KMS-11 (cell line): Measurements from ENCODE around the gene ATP1A2.

Experiments used
- H2AFZ ChIP-seq: fragments of 200-600 bp; sonication (generic); 2 replicates; pipeline ENCODE4 v1.6.1; 2016; ENCODE audit warnings: antibody characterized with exemption, mixed run types, low read depth
- H3K27ac ChIP-seq: fragments of 200-600 bp; sonication (generic); 2 replicates; pipeline ENCODE4 v1.6.1; 2016; ENCODE audit warnings: mild to moderate bottlenecking, mixed run types
- H3K27me3 ChIP-seq: fragments of 200-600 bp; sonication (generic); 2 replicates; pipeline ENCODE4 v1.6.1; 2017; ENCODE audit warnings: mild to moderate bottlenecking, low read depth, mixed run types, moderate library complexity; ENCODE audit not compliant: insufficient read depth
- H3K36me3 ChIP-seq: fragments of 200-600 bp; sonication (generic); 2 replicates; pipeline ENCODE4 v1.6.1; 2017; ENCODE audit warnings: mild to moderate bottlenecking, mixed run types; ENCODE audit not compliant: insufficient read depth
- H3K4me1 ChIP-seq: fragments of 200-600 bp; sonication (generic); 2 replicates; pipeline ENCODE4 v1.6.1; 2016; ENCODE audit warnings: mild to moderate bottlenecking, low read depth, mixed run types; ENCODE audit not compliant: poor library complexity, severe bottlenecking
- H3K4me2 ChIP-seq: fragments of 200-600 bp; sonication (generic); 2 replicates; pipeline ENCODE4 v1.7.0; 2016; ENCODE audit warnings: mild to moderate bottlenecking, mixed run types
- H3K4me3 ChIP-seq: fragments of 200-600 bp; sonication (generic); IDR thresholded peaks from 2 replicates; pipeline ENCODE4 v1.6.1; 2017; ENCODE audit warnings: low read depth, low read length, mixed read lengths; ENCODE audit not compliant: insufficient read depth
- H3K79me2 ChIP-seq: fragments of 200-600 bp; sonication (generic); 2 replicates; pipeline ENCODE4 v1.6.1; 2016; ENCODE audit warnings: low read depth, mixed run types; ENCODE audit not compliant: insufficient read depth
- H3K9ac ChIP-seq: fragments of 200-600 bp; sonication (generic); 2 replicates; pipeline ENCODE4 v1.6.1; 2016; ENCODE audit warnings: mild to moderate bottlenecking, mixed run types
- H4K20me1 ChIP-seq: fragments of 200-600 bp; sonication (generic); 2 replicates; pipeline ENCODE4 v1.6.1; 2016; ENCODE audit warnings: mild to moderate bottlenecking, mixed run types; ENCODE audit not compliant: insufficient read depth
- CTCF ChIP-seq: fragments of 200-600 bp; sonication (generic); conservative IDR thresholded peaks from 2 replicates; pipeline ENCODE4 v1.6.1; 2017; ENCODE audit warnings: low read depth, mild to moderate bottlenecking, antibody characterized with exemption, low read length, moderate library complexity, mixed read lengths

ATP1A2 gene

DNA sequence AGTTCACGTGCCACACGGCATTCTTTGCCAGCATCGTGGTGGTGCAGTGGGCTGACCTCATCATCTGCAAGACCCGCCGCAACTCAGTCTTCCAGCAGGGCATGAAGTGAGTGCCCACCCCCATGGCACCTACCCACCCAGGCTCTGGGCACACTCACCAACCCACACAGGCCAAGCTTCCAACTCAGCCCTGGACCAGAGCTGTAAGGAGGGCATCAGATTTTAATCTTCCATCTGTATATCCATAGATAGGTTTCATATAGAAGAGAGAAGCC is 21.3 kb downstream of the ATP1A2 start:
- H3K9ac ChIP-seq = no peak overlapping the region
- no peaks in the 10 kb centered on the region for H4K20me1 ChIP-seq
- no peak overlapping the region for H3K4me2 ChIP-seq
- no peak overlapping the region for H3K27ac ChIP-seq
- no peak for TF ChIP-seq CTCF
- H3K4me3 ChIP-seq = no peak overlapping the region
- H2AFZ ChIP-seq = no peak overlapping the region
- no peaks in the 10 kb centered on the region for H3K79me2 ChIP-seq
- no peaks in the 10 kb centered on the region for H3K4me1 ChIP-seq
- H3K36me3 ChIP-seq = no peaks in the 10 kb centered on the region
- H3K27me3 ChIP-seq = no peaks in the 10 kb centered on the region

GRCh38 chr1:160137216-160137862 is 21.8 kb downstream of the ATP1A2 start:
- Histone ChIP-seq H3K4me3 (no peak overlapping the region), H3K27me3 (no peaks in the 10 kb centered on the region), H2AFZ (no peak overlapping the region), H3K79me2 (no peaks in the 10 kb centered on the region), H4K20me1 (no peaks in the 10 kb centered on the region), H3K4me1 (no peaks in the 10 kb centered on the region), H3K36me3 (no peaks in the 10 kb centered on the region), H3K9ac (no peak overlapping the region), H3K27ac (no peak overlapping the region), H3K4me2 (no peak overlapping the region)
- no peak for TF ChIP-seq CTCF

DNA sequence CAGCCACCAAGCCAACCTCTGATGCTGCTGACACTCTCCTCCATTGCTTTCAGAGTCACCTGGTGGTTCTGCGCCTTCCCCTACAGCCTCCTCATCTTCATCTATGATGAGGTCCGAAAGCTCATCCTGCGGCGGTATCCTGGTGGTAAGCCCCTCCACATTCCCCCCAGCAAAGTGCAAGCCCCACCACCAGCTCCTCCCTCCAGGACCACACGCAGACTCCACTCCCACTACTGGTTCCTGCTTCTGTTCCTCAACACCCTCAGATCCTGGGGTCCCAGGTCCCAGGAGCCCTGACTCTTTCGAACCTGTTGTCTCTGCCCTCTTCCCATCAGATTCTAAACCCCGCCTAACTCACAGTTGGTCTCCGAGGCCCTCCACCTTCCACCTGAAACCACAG is 24.3 kb downstream of the ATP1A2 start:
- H3K27ac ChIP-seq = no peak overlapping the region
- H3K27me3 ChIP-seq = no peaks in the 10 kb centered on the region
- H3K4me3 ChIP-seq = no peak overlapping the region
- no peak overlapping the region for H2AFZ ChIP-seq
- H4K20me1 ChIP-seq = no peaks in the 10 kb centered on the region
- TF ChIP-seq CTCF = no peak
- H3K9ac ChIP-seq = no peak overlapping the region
- H3K79me2 ChIP-seq = no peaks in the 10 kb centered on the region
- H3K4me1 ChIP-seq = no peaks in the 10 kb centered on the region
- H3K36me3 ChIP-seq = no peaks in the 10 kb centered on the region
- H3K4me2 ChIP-seq = no peak overlapping the region

DNA sequence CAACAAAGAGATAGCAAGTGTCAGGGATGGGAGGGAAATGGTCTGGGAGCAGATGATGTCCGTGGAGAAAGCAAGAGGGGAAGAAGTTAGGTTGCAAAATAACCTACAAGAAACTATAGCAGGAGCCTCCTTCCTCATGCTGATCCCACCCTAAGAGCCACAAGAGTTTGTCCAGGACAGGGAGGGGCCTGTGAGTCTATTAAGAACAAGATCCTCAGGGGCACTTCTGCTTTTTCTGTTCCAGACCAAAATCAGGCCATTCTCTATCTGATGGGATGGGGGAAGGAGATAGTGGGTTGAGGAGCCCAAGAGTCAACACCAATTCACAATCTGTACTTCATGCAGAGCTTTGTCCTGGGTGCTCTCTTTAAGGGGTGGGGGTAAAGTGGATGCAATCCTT is 28.1 kb downstream of the ATP1A2 start:
- Histone ChIP-seq H3K79me2 (no peaks in the 10 kb centered on the region), H2AFZ (no peak overlapping the region), H3K4me1 (no peaks in the 10 kb centered on the region), H3K4me2 (no peak overlapping the region), H3K27me3 (no peaks in the 10 kb centered on the region), H3K27ac (no peak overlapping the region), H4K20me1 (no peaks in the 10 kb centered on the region), H3K4me3 (no peak overlapping the region), H3K9ac (no peak overlapping the region), H3K36me3 (no peaks in the 10 kb centered on the region)
- TF ChIP-seq CTCF = no peak
